HEK293 (cell line): ENCODE results near the gene ZNF467.

Source experiments
- CTCF ChIA-PET: fragments of 350-600 bp; formaldehyde crosslinking; extraction: SDS; loops from one replicate; lab custom pipeline; 2021; ENCODE audit warnings: antibody characterized with exemption; lab: Yijun Ruan, JAX
- POLR2A ChIA-PET: fragments of 300-600 bp; formaldehyde crosslinking; extraction: SDS; loops from one replicate; lab custom pipeline; 2020; ENCODE audit warnings: antibody characterized with exemption, inconsistent platforms; lab: Yijun Ruan, JAX
- H3K27ac ChIP-seq: fragments of 200-500 bp; sonication (Bioruptor generic); 2 replicates; pipeline ENCODE4 v1.5.1; 2014; ENCODE audit warnings: low read depth, low read length, control low read depth, inconsistent platforms; ENCODE audit errors: extremely low read depth
- H3K36me3 ChIP-seq, 2 experiments: fragments of 200-500 bp in 1 of 2; sonication (Bioruptor generic) in 1 of 2; 1 replicate in 1 of 2; 2 replicates in 1 of 2; pipeline ENCODE4 v1.5.1; 2014 to 2017; ENCODE audit warnings: inconsistent platforms in 2 of 2, low read length in 2 of 2; ENCODE audit not compliant: control insufficient read depth in 2 of 2, insufficient read depth in 1 of 2
- H3K4me1 ChIP-seq: fragments of 200-500 bp; sonication (Bioruptor generic); 2 replicates; pipeline ENCODE4 v1.5.1; 2014; ENCODE audit warnings: mild to moderate bottlenecking, low read length, inconsistent platforms; ENCODE audit not compliant: control insufficient read depth, insufficient read depth
- H3K4me3 ChIP-seq: 2 replicates; pipeline ENCODE4 v1.5.1; 2011; ENCODE audit warnings: low read depth, mild to moderate bottlenecking, control low read depth, low read length, moderate library complexity
- H3K9me3 ChIP-seq: fragments of 200-500 bp; sonication (Bioruptor generic); 2 replicates; pipeline ENCODE4 v1.5.1; 2014; ENCODE audit warnings: low read depth, low read length, inconsistent platforms; ENCODE audit not compliant: control insufficient read depth, insufficient read depth
- CTCF ChIP-seq: fragments of 450-650 bp; formaldehyde crosslinking; IDR thresholded peaks from 2 replicates; pipeline ENCODE4 v1.5.1; 2016; ENCODE audit warnings: missing biosample characterization, missing genetic modification characterization
- GLIS1 ChIP-seq: fragments of 450-650 bp; formaldehyde crosslinking; IDR thresholded peaks from 2 replicates; pipeline ENCODE4 v1.5.1; 2016; ENCODE audit warnings: missing biosample characterization, missing genetic modification characterization
- HOXA7 ChIP-seq: sonication (generic); formaldehyde crosslinking; IDR thresholded peaks from 2 replicates; pipeline ENCODE4 v1.8.1; 2022; ENCODE audit warnings: missing genetic modification reagents, borderline replicate concordance
- IKZF3 ChIP-seq: fragments of 450-650 bp; IDR thresholded peaks from 2 replicates; pipeline ENCODE4 v1.5.0; 2018; ENCODE audit warnings: missing biosample characterization, mild to moderate bottlenecking, missing genetic modification characterization, moderate library complexity
- PRDM6 ChIP-seq: fragments of 450-650 bp; formaldehyde crosslinking; IDR thresholded peaks from 2 replicates; pipeline ENCODE4 v1.5.1; 2017; ENCODE audit warnings: missing biosample characterization, missing genetic modification characterization
- SP2 ChIP-seq: fragments of 450-650 bp; formaldehyde crosslinking; IDR thresholded peaks from 2 replicates; pipeline ENCODE4 v1.5.1; 2016; ENCODE audit warnings: missing biosample characterization, missing genetic modification characterization
- ZFP69B ChIP-seq: fragments of 450-650 bp; formaldehyde crosslinking; IDR thresholded peaks from 2 replicates; pipeline ENCODE4 v1.5.1; 2016; ENCODE audit warnings: missing biosample characterization, missing genetic modification characterization
- ZNF18 ChIP-seq: fragments of 450-650 bp; formaldehyde crosslinking; IDR thresholded peaks from 2 replicates; pipeline ENCODE4 v1.5.1; 2016; ENCODE audit warnings: missing biosample characterization, missing genetic modification characterization
- ZNF266 ChIP-seq: fragments of 450-650 bp; formaldehyde crosslinking; IDR thresholded peaks from 2 replicates; pipeline ENCODE4 v1.5.1; 2016; ENCODE audit warnings: missing biosample characterization, missing genetic modification characterization, low read depth
- TF ChIP-seq, protein P1 (sequence below): fragments of 450-650 bp; formaldehyde crosslinking; IDR thresholded peaks from 2 replicates; pipeline ENCODE4 v1.5.1; 2016; ENCODE audit warnings: missing biosample characterization, missing genetic modification characterization
- TF ChIP-seq, protein P2 (sequence below): fragments of 450-650 bp; formaldehyde crosslinking; IDR thresholded peaks from 2 replicates; pipeline ENCODE4 v1.5.1; 2016; ENCODE audit warnings: missing biosample characterization, missing genetic modification characterization

Gene ZNF467

DNA sequence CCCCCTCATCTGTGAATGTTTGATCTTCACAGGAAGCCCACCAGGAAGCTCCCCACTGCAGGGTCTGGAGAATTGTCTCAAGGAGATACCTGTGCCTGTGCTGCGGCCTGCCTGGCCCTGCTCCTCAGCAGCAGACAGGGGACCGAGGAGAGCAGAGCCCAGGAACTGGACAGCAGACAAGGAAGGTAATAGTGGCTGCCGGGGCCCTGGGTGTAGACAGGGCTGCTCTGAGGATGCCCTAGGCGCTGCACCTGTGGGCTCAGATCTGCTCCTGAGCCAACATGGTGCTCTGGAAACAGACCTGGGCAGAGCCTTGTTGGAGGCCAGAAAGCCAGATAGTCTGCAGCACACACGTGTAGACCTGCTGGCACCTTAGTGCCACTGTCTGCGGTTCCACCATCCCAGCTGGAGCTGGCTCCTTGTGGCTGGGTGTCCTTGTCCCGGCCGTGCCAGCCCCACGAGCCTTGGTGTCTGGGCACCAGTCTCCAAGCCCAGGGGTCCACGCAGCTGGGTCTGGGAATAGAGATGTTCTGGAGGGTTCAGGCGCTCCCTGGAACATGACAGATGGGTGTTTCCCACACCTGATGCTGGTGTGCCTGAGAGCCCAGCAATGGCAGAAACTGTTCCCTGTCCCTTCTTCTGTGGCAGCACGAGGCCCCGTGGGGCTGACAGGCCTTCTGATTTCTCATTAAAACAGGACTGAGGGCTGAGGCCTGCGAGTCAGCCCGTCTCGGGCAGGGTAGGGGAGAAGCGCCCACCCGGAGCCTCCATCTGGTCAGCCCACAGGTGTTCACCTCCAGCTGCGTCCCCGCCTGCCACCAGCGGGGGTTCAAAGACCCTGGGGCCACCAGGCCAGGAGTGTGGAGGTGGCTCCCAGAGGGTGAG is 44.7 kb downstream of the ZNF467 start (continued):
- TF ChIP-seq ZNF18 (tag by site-specific recombination), result no peak
- TF ChIP-seq HOXA7 (CRISPR knock-in tag), result no peak
- TF ChIP-seq, protein P1, sequence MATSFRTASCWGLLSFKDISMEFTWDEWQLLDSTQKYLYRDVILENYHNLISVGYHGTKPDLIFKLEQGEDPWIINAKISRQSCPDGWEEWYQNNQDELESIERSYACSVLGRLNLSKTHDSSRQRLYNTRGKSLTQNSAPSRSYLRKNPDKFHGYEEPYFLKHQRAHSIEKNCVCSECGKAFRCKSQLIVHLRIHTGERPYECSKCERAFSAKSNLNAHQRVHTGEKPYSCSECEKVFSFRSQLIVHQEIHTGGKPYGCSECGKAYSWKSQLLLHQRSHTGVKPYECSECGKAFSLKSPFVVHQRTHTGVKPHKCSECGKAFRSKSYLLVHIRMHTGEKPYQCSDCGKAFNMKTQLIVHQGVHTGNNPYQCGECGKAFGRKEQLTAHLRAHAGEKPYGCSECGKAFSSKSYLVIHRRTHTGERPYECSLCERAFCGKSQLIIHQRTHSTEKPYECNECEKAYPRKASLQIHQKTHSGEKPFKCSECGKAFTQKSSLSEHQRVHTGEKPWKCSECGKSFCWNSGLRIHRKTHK (tag by site-specific recombination), result no peak
- no peak for TF ChIP-seq IKZF3 (tag by site-specific recombination)
- TF ChIP-seq PRDM6 (tag by site-specific recombination), result no peak
- no peak for TF ChIP-seq CTCF (tag by site-specific recombination)
- TF ChIP-seq, protein P2, sequence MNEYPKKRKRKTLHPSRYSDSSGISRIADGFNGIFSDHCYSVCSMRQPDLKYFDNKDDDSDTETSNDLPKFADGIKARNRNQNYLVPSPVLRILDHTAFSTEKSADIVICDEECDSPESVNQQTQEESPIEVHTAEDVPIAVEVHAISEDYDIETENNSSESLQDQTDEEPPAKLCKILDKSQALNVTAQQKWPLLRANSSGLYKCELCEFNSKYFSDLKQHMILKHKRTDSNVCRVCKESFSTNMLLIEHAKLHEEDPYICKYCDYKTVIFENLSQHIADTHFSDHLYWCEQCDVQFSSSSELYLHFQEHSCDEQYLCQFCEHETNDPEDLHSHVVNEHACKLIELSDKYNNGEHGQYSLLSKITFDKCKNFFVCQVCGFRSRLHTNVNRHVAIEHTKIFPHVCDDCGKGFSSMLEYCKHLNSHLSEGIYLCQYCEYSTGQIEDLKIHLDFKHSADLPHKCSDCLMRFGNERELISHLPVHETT (tag by site-specific recombination), result no peak
- no peak for TF ChIP-seq ZNF266 (tag by site-specific recombination)

DNA sequence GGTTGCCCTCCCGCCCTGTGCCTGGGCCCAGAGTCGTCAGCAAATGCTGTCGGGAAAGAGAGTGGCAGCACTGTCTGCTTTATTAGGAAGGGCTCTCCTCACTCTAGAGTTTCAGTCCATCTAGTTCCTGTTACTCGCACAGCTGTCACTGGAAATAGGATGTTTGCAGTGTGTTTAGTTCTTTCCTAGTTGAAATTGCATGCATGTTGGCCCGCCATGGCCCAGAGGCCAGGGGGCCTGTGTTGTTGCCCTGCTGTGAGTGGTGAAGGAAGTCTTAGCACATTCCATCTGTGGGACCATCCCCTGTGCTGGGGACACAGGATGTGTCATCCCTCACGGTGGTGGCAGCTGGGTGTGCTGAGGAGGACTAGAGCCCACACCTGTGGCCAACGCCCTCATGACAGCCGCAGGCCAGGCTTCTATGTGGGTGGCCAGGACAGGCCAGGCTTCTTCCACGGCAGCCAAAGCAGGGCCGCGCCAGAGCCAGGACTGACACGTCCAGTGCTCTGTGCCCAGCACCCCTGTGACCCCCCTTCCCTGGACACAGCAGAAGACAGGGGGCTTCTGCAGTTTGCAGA is 45.4 kb downstream of the ZNF467 start:
- TF ChIP-seq GLIS1 (tag by site-specific recombination) (peak; percentile 77), SP2 (no peak)
- ChIA-PET POLR2A (no interaction called here), CTCF (interaction anchor here (1.2 kb wide), 1 partner anchor 16 kb away, joined by 5 read pairs; no protein-coding TSS in a partner anchor)
- H3K9me3 ChIP-seq, result no peaks in the 10 kb centered on the region
- H3K4me1 ChIP-seq, result no peaks in the 10 kb centered on the region
- H3K27ac ChIP-seq, result no peak overlapping the region
- H3K4me3 ChIP-seq, result no peak overlapping the region
- H3K36me3 ChIP-seq, result peaks cover 0 to 97% of the 10 kb centered on the region in 2 experiments; a peak in 2 of 3 replicates

DNA sequence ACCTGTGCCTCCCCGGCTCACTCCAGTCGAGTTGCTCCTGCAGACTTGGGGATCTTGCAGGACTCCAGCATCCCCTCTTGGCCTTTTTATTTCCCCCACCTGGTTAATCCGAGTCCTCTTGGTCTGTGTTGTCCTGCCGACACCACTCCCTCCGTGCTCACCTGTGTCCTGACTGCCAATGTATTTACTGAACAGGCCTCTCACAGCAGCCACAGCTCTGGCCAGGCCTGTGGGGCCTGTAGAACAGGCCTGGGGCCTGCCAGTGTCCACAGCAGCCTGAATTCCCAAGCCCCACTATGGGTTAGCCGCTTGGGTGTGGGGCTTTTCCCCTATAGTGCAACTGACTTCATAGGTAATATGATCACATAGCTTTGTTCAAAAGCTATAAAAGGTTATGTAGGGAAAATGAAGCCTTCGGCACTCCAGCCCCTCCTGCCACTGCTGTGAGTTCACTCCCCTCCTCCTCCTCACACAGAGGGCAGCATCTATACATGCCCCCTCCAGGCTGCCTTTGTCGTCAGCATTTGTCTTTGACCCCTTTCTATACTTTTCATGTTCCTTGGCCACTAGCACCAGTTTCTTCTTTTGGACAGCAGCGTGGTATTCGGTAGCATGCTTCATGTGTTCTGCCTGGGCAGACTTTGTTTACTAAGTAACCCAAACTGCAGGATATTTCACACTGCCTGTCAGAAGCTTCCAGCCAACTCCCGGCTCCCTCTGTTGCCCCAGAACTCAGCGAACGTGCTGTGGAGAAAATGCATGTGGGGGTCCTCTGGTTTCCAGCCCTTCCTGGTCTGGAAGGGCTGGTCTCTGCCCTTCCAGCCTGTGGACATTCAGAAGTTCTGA is 46.1 kb downstream of the ZNF467 start:
- Histone ChIP-seq H3K4me1 (no peaks in the 10 kb centered on the region), H3K36me3 (peaks cover 0 to 98% of the 10 kb centered on the region in 2 experiments; a peak in 2 of 3 replicates), H3K4me3 (no peak overlapping the region), H3K9me3 (no peaks in the 10 kb centered on the region), H3K27ac (no peak overlapping the region)
- ChIA-PET POLR2A (no interaction called here), CTCF (interaction anchor here (1.2 kb wide), 1 partner anchor 16 kb away, joined by 5 read pairs; no protein-coding TSS in a partner anchor)
- TF ChIP-seq ZFP69B (tag by site-specific recombination), result no peak
